Measurements from ENCODE around the gene ARFGAP1.

The ARFGAP1 gene

GRCh38 chr20:63261795-63262528, 10.7 kb upstream of the ARFGAP1 start:
- Mint-ChIP-seq H3K9me3 (no peaks in the 10 kb centered on the region), H3K4me1 (ENCODE audit: low read depth) (no peaks in the 10 kb centered on the region), H3K27me3 (peaks cover 18% of the 10 kb centered on the region), H3K27ac (no peak overlapping the region), H3K36me3 (ENCODE audit: low read depth) (no peaks in the 10 kb centered on the region), H3K4me3 (no peak overlapping the region)

GRCh38 chr20:63262836-63263235, 9.8 kb upstream of the ARFGAP1 start:
- no peaks in the 10 kb centered on the region for H3K36me3 Mint-ChIP-seq (ENCODE audit: low read depth)
- H3K27ac Mint-ChIP-seq = no peak overlapping the region
- H3K27me3 Mint-ChIP-seq = peaks cover 20% of the 10 kb centered on the region
- H3K4me1 Mint-ChIP-seq (ENCODE audit: low read depth) = no peaks in the 10 kb centered on the region
- no peaks in the 10 kb centered on the region for H3K9me3 Mint-ChIP-seq
- H3K4me3 Mint-ChIP-seq = no peak overlapping the region

- H3K9me3 Mint-ChIP-seq = no peaks in the 10 kb centered on the region
- peaks cover 20% of the 10 kb centered on the region for H3K27me3 Mint-ChIP-seq
- no peaks in the 10 kb centered on the region for H3K36me3 Mint-ChIP-seq (ENCODE audit: low read depth)
- H3K27ac Mint-ChIP-seq = no peak overlapping the region
- no peak overlapping the region for H3K4me3 Mint-ChIP-seq
- no peaks in the 10 kb centered on the region for H3K4me1 Mint-ChIP-seq (ENCODE audit: low read depth)
These were observed 8.6 kb upstream of the ARFGAP1 start for GRCh38 chr20:63264000-63264399.

GRCh38 chr20:63264519-63264918, 8.1 kb upstream of the ARFGAP1 start:
- Mint-ChIP-seq H3K36me3 (ENCODE audit: low read depth) (no peaks in the 10 kb centered on the region), H3K27ac (no peak overlapping the region), H3K4me3 (no peak overlapping the region), H3K27me3 (peaks cover 16% of the 10 kb centered on the region), H3K4me1 (ENCODE audit: low read depth) (no peaks in the 10 kb centered on the region), H3K9me3 (no peaks in the 10 kb centered on the region)

- H3K4me3 Mint-ChIP-seq = no peak overlapping the region
- no peaks in the 10 kb centered on the region for H3K9me3 Mint-ChIP-seq
- H3K27me3 Mint-ChIP-seq = peaks cover 16% of the 10 kb centered on the region
- H3K27ac Mint-ChIP-seq = no peak overlapping the region
- no peaks in the 10 kb centered on the region for H3K4me1 Mint-ChIP-seq (ENCODE audit: low read depth)
- H3K36me3 Mint-ChIP-seq (ENCODE audit: low read depth) = no peaks in the 10 kb centered on the region
These were observed 6.6 kb upstream of the ARFGAP1 start for GRCh38 chr20:63265891-63266515.

GRCh38 chr20:63267691-63268090, 4.9 kb upstream of the ARFGAP1 start:
- no peak overlapping the region for H3K4me3 Mint-ChIP-seq
- no peak overlapping the region for H3K27ac Mint-ChIP-seq
- peaks cover 13% of the 10 kb centered on the region for H3K27me3 Mint-ChIP-seq
- H3K36me3 Mint-ChIP-seq (ENCODE audit: low read depth) = no peaks in the 10 kb centered on the region
- no peaks in the 10 kb centered on the region for H3K9me3 Mint-ChIP-seq
- H3K4me1 Mint-ChIP-seq (ENCODE audit: low read depth) = peaks cover 6% of the 10 kb centered on the region

GRCh38 chr20:63268256-63268655, 4.4 kb upstream of the ARFGAP1 start:
- no peak overlapping the region for H3K4me3 Mint-ChIP-seq
- no peak overlapping the region for H3K27ac Mint-ChIP-seq
- no peaks in the 10 kb centered on the region for H3K36me3 Mint-ChIP-seq (ENCODE audit: low read depth)
- no peaks in the 10 kb centered on the region for H3K9me3 Mint-ChIP-seq
- peaks cover 6% of the 10 kb centered on the region for H3K4me1 Mint-ChIP-seq (ENCODE audit: low read depth)
- H3K27me3 Mint-ChIP-seq = peaks cover 9% of the 10 kb centered on the region

GRCh38 chr20:63268671-63269439, 3.8 kb upstream of the ARFGAP1 start:
- Mint-ChIP-seq H3K4me1 (ENCODE audit: low read depth) (peaks cover 12% of the 10 kb centered on the region), H3K9me3 (no peaks in the 10 kb centered on the region), H3K36me3 (ENCODE audit: low read depth) (no peaks in the 10 kb centered on the region), H3K27ac (no peak overlapping the region), H3K4me3 (no peak overlapping the region), H3K27me3 (peaks cover 9% of the 10 kb centered on the region)

GRCh38 chr20:63269724-63270123, 2.9 kb upstream of the ARFGAP1 start:
- Mint-ChIP-seq H3K27ac (no peak overlapping the region), H3K27me3 (peaks cover 4% of the 10 kb centered on the region)

GRCh38 chr20:63270606-63271325, 1.8 kb upstream of the ARFGAP1 start:
- H3K4me3 Mint-ChIP-seq = no peak overlapping the region
- H3K9me3 Mint-ChIP-seq = no peaks in the 10 kb centered on the region
- H3K27ac Mint-ChIP-seq = no peak overlapping the region
- H3K4me1 Mint-ChIP-seq (ENCODE audit: low read depth) = peaks cover 25% of the 10 kb centered on the region
- no peaks in the 10 kb centered on the region for H3K36me3 Mint-ChIP-seq (ENCODE audit: low read depth)
- peaks cover 4% of the 10 kb centered on the region for H3K27me3 Mint-ChIP-seq

More at GRCh38 chr20:63269724-63270123, 2.9 kb upstream of the ARFGAP1 start:
- Mint-ChIP-seq H3K36me3 (ENCODE audit: low read depth) (no peaks in the 10 kb centered on the region), H3K9me3 (no peaks in the 10 kb centered on the region), H3K4me1 (ENCODE audit: low read depth) (peaks cover 19% of the 10 kb centered on the region), H3K4me3 (no peak overlapping the region)

GRCh38 chr20:63273059-63273579, 506 bp downstream of the ARFGAP1 start:
- Mint-ChIP-seq H3K9me3 (no peaks in the 10 kb centered on the region), H3K4me3 (peak overlapping the region; percentile 91), H3K4me1 (ENCODE audit: low read depth) (peaks cover 25% of the 10 kb centered on the region), H3K27me3 (no peaks in the 10 kb centered on the region), H3K36me3 (ENCODE audit: low read depth) (peaks cover 11% of the 10 kb centered on the region), H3K27ac (peak overlapping the region; percentile 94)

- H3K4me3 Mint-ChIP-seq = peak overlapping the region; percentile 91
- H3K36me3 Mint-ChIP-seq (ENCODE audit: low read depth) = peaks cover 11% of the 10 kb centered on the region
- H3K27ac Mint-ChIP-seq = peak overlapping the region; percentile 94
- H3K27me3 Mint-ChIP-seq = no peaks in the 10 kb centered on the region
- H3K9me3 Mint-ChIP-seq = no peaks in the 10 kb centered on the region
- H3K4me1 Mint-ChIP-seq (ENCODE audit: low read depth) = peaks cover 25% of the 10 kb centered on the region
These were observed 1.2 kb downstream of the ARFGAP1 start for GRCh38 chr20:63273635-63274380.

- Mint-ChIP-seq H3K4me3 (peak overlapping the region; percentile 39), H3K36me3 (ENCODE audit: low read depth) (peaks cover 15% of the 10 kb centered on the region), H3K27me3 (no peaks in the 10 kb centered on the region), H3K27ac (no peak overlapping the region), H3K9me3 (no peaks in the 10 kb centered on the region), H3K4me1 (ENCODE audit: low read depth) (peaks cover 25% of the 10 kb centered on the region)
These were observed 2.0 kb downstream of the ARFGAP1 start for GRCh38 chr20:63274381-63275228.
